Measurements from ENCODE around the gene BAMBI. TPM values are rescaled to one million over a fixed set of nuclear protein-coding genes. Genes with fewer than 3 reads are reported as not detected.

The BAMBI gene
- total RNA-seq, 1 donor from 2014 or later = 13.3 TPM

DNA sequence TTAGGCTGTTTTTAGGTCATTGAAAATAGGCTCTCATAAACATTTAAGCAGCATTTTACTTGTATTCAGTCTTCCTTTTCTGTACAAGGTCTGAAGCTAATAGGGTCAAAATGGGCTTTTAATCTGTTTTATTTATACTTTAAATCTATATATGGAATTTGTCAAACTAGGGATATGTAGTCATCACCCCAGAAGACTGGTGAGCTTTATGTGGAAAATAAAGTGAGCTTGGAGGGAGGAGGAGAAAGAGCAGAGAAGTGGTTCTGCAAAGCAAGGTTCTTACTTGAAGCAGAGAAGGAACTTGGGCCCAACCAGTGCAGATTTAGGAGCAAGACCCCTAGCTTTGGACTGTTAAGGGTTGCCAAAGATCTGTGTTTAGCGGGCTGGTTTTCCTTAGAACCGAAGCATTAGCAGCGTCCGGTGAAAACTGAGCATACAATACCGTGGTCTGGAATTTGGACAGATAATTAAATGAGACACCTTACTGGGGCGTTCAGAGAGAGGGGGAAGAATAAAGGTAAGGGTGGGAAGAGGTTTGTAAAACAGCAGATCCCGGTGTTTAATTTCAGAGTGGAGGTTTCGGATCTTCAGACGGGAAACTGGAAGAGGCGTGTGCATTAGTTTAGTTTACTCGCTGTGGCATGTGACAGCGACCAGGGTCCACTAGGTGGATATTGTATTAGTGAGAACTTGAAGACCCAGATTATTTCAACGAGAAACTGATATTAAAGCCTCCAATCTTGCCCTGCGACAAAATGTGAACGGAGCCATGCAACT, 2.4 kb downstream of the BAMBI start:
- H3K27me3 Mint-ChIP-seq (ENCODE audit: unreplicated experiment) = peaks cover 6% of the 10 kb centered on the region
- peak overlapping the region; percentile 97 for H3K4me3 Mint-ChIP-seq (ENCODE audit: unreplicated experiment)
- DNase-seq (ENCODE audit: low spot score) = peak; percentile 31
- H3K27ac Mint-ChIP-seq (ENCODE audit: unreplicated experiment) = peak overlapping the region; percentile 70
- peaks cover 12% of the 10 kb centered on the region for H3K36me3 Mint-ChIP-seq (ENCODE audit: low read depth, unreplicated experiment)
- peaks cover 36% of the 10 kb centered on the region for H3K4me1 Mint-ChIP-seq (ENCODE audit: unreplicated experiment)
- no peaks in the 10 kb centered on the region for H3K9me3 Mint-ChIP-seq (ENCODE audit: unreplicated experiment)
- TF ChIP-seq, protein P1, sequence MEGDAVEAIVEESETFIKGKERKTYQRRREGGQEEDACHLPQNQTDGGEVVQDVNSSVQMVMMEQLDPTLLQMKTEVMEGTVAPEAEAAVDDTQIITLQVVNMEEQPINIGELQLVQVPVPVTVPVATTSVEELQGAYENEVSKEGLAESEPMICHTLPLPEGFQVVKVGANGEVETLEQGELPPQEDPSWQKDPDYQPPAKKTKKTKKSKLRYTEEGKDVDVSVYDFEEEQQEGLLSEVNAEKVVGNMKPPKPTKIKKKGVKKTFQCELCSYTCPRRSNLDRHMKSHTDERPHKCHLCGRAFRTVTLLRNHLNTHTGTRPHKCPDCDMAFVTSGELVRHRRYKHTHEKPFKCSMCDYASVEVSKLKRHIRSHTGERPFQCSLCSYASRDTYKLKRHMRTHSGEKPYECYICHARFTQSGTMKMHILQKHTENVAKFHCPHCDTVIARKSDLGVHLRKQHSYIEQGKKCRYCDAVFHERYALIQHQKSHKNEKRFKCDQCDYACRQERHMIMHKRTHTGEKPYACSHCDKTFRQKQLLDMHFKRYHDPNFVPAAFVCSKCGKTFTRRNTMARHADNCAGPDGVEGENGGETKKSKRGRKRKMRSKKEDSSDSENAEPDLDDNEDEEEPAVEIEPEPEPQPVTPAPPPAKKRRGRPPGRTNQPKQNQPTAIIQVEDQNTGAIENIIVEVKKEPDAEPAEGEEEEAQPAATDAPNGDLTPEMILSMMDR (IDR thresholded peaks at IDR 0.05; ENCODE audit: unreplicated experiment) = peak; percentile 51

DNA sequence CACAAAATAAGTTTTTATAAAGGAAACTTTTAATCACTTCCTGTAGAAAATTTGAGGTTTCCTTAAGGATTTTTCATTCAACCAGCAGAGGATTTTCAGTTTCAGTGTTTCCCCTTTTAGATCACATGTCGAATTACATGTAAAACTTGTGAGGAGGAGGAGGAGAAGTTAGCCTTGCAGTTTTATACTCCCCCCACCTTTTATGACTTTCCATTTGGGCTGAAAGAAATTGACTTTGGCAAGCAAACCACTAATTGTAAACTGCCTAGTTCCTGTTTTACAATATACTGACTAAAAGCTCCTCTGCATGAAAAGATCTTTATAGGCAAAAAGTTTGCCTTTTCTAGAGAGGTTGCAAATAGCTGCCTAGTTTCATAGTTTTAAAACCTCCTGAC, 3.0 kb downstream of the BAMBI start:
- Mint-ChIP-seq H3K4me1 (ENCODE audit: unreplicated experiment) (peaks cover 40% of the 10 kb centered on the region), H3K4me3 (ENCODE audit: unreplicated experiment) (peak overlapping the region; percentile 97), H3K27ac (ENCODE audit: unreplicated experiment) (no peak overlapping the region), H3K27me3 (ENCODE audit: unreplicated experiment) (peaks cover 6% of the 10 kb centered on the region), H3K9me3 (ENCODE audit: unreplicated experiment) (no peaks in the 10 kb centered on the region), H3K36me3 (ENCODE audit: low read depth, unreplicated experiment) (peaks cover 12% of the 10 kb centered on the region)
- DNase-seq (ENCODE audit: low spot score) = no peak
- TF ChIP-seq, protein P1 (IDR thresholded peaks at IDR 0.05; ENCODE audit: unreplicated experiment) = no peak

DNA sequence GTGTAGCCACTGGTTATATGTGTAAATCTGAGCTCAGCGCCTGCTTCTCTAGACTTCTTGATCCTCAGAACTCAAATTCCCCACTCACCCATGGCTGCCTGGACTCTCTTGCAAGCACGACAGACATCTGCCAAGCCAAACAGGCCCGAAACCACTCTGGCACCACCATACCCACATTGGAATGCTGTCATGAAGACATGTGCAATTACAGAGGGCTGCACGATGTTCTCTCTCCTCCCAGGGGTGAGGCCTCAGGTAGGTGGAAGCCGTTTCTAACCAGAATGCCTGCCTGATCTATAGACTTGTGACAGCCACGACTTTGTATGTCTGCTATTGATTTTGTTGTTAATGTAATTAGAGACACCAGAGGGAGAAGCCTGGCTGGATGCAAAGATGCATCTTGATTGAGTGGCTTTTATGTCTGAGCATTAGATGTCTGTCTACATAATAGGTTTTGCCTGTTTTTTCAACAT, 4.0 kb downstream of the BAMBI start:
- Mint-ChIP-seq H3K36me3 (ENCODE audit: low read depth, unreplicated experiment) (peaks cover 12% of the 10 kb centered on the region), H3K9me3 (ENCODE audit: unreplicated experiment) (no peaks in the 10 kb centered on the region), H3K4me3 (ENCODE audit: unreplicated experiment) (no peak overlapping the region), H3K27me3 (ENCODE audit: unreplicated experiment) (peaks cover 6% of the 10 kb centered on the region), H3K27ac (ENCODE audit: unreplicated experiment) (no peak overlapping the region), H3K4me1 (ENCODE audit: unreplicated experiment) (peaks cover 38% of the 10 kb centered on the region)
- TF ChIP-seq, protein P1 (IDR thresholded peaks at IDR 0.05; ENCODE audit: unreplicated experiment) = no peak
- DNase-seq (ENCODE audit: low spot score) = no peak

DNA sequence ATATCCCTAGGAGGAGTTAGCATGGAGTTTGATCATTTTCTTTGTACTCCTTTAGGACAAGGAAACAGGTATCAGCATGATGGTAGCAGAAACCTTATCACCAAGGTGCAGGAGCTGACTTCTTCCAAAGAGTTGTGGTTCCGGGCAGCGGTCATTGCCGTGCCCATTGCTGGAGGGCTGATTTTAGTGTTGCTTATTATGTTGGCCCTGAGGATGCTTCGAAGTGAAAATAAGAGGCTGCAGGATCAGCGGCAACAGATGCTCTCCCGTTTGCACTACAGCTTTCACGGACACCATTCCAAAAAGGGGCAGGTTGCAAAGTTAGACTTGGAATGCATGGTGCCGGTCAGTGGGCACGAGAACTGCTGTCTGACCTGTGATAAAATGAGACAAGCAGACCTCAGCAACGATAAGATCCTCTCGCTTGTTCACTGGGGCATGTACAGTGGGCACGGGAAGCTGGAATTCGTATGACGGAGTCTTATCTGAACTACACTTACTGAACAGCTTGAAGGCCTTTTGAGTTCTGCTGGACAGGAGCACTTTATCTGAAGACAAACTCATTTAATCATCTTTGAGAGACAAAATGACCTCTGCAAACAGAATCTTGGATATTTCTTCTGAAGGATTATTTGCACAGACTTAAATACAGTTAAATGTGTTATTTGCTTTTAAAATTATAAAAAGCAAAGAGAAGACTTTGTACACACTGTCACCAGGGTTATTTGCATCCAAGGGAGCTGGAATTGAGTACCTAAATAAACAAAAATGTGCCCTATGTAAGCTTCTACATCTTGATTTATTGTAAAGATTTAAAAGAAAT, 4.8 kb downstream of the BAMBI start:
- no peak overlapping the region for H3K27ac Mint-ChIP-seq (ENCODE audit: unreplicated experiment)
- H3K4me3 Mint-ChIP-seq (ENCODE audit: unreplicated experiment) = no peak overlapping the region
- peaks cover 39% of the 10 kb centered on the region for H3K4me1 Mint-ChIP-seq (ENCODE audit: unreplicated experiment)
- H3K36me3 Mint-ChIP-seq (ENCODE audit: low read depth, unreplicated experiment) = peaks cover 12% of the 10 kb centered on the region
- TF ChIP-seq, protein P1 (IDR thresholded peaks at IDR 0.05; ENCODE audit: unreplicated experiment) = no peak
- H3K9me3 Mint-ChIP-seq (ENCODE audit: unreplicated experiment) = no peaks in the 10 kb centered on the region
- DNase-seq (ENCODE audit: low spot score) = no peak
- peaks cover 5% of the 10 kb centered on the region for H3K27me3 Mint-ChIP-seq (ENCODE audit: unreplicated experiment)

Data from endothelial cell (in vitro differentiated cells).